ENCODE results near the gene RIN1.

RIN1 gene

GRCh38 chr11:66366844-66367477, 30.7 kb upstream of the RIN1 start:
- DNase-seq: no peak
- no peak overlapping the region for H3K27ac ChIP-seq (ENCODE audit: insufficient read depth, low read length, poor library complexity, severe bottlenecking)
- H3K4me3 ChIP-seq (ENCODE audit: insufficient read depth, low read depth, low read length, poor library complexity, severe bottlenecking): no peak overlapping the region
- H3K27me3 ChIP-seq (replicated peaks; ENCODE audit: control insufficient read depth, insufficient read depth, low read length, poor library complexity, severe bottlenecking): no peaks in the 10 kb centered on the region
- H3K4me1 ChIP-seq (ENCODE audit: control insufficient read depth, insufficient read depth, low read length, poor library complexity, severe bottlenecking): peaks cover 1% of the 10 kb centered on the region
- no peaks in the 10 kb centered on the region for H3K9me3 ChIP-seq (ENCODE audit: control insufficient read depth, low read length)
- no peaks in the 10 kb centered on the region for H3K36me3 ChIP-seq (ENCODE audit: control insufficient read depth, insufficient read depth, low read length)

- Histone ChIP-seq H3K27me3 (replicated peaks; ENCODE audit: control insufficient read depth, insufficient read depth, low read length, poor library complexity, severe bottlenecking) (no peaks in the 10 kb centered on the region), H3K4me1 (ENCODE audit: control insufficient read depth, insufficient read depth, low read length, poor library complexity, severe bottlenecking) (no peaks in the 10 kb centered on the region), H3K9me3 (ENCODE audit: control insufficient read depth, low read length) (no peaks in the 10 kb centered on the region), H3K36me3 (ENCODE audit: control insufficient read depth, insufficient read depth, low read length) (no peaks in the 10 kb centered on the region), H3K27ac (ENCODE audit: insufficient read depth, low read length, poor library complexity, severe bottlenecking) (no peak overlapping the region), H3K4me3 (ENCODE audit: insufficient read depth, low read depth, low read length, poor library complexity, severe bottlenecking) (no peak overlapping the region)
- no peak for DNase-seq
Measured at GRCh38 chr11:66365711-66366619, 29.7 kb upstream of the RIN1 start.

- Histone ChIP-seq H3K36me3 (ENCODE audit: control insufficient read depth, insufficient read depth, low read length) (no peaks in the 10 kb centered on the region), H3K27ac (ENCODE audit: insufficient read depth, low read length, poor library complexity, severe bottlenecking) (no peak overlapping the region), H3K9me3 (ENCODE audit: control insufficient read depth, low read length) (no peaks in the 10 kb centered on the region), H3K4me1 (ENCODE audit: control insufficient read depth, insufficient read depth, low read length, poor library complexity, severe bottlenecking) (no peaks in the 10 kb centered on the region), H3K27me3 (replicated peaks; ENCODE audit: control insufficient read depth, insufficient read depth, low read length, poor library complexity, severe bottlenecking) (no peaks in the 10 kb centered on the region), H3K4me3 (ENCODE audit: insufficient read depth, low read depth, low read length, poor library complexity, severe bottlenecking) (no peak overlapping the region)
- DNase-seq: no peak
Measured at GRCh38 chr11:66365166-66365565, 28.9 kb upstream of the RIN1 start.

GRCh38 chr11:66363805-66364535, 27.7 kb upstream of the RIN1 start:
- no peaks in the 10 kb centered on the region for H3K4me1 ChIP-seq (ENCODE audit: control insufficient read depth, insufficient read depth, low read length, poor library complexity, severe bottlenecking)
- no peak overlapping the region for H3K4me3 ChIP-seq (ENCODE audit: insufficient read depth, low read depth, low read length, poor library complexity, severe bottlenecking)
- no peaks in the 10 kb centered on the region for H3K27me3 ChIP-seq (replicated peaks; ENCODE audit: control insufficient read depth, insufficient read depth, low read length, poor library complexity, severe bottlenecking)
- H3K9me3 ChIP-seq (ENCODE audit: control insufficient read depth, low read length): no peaks in the 10 kb centered on the region
- no peak overlapping the region for H3K27ac ChIP-seq (ENCODE audit: insufficient read depth, low read length, poor library complexity, severe bottlenecking)
- DNase-seq: peak; percentile 25 to 47 (median 39)
- no peaks in the 10 kb centered on the region for H3K36me3 ChIP-seq (ENCODE audit: control insufficient read depth, insufficient read depth, low read length)

GRCh38 chr11:66363187-66363601, 27.0 kb upstream of the RIN1 start:
- Histone ChIP-seq H3K4me1 (ENCODE audit: control insufficient read depth, insufficient read depth, low read length, poor library complexity, severe bottlenecking) (no peaks in the 10 kb centered on the region), H3K27me3 (replicated peaks; ENCODE audit: control insufficient read depth, insufficient read depth, low read length, poor library complexity, severe bottlenecking) (no peaks in the 10 kb centered on the region), H3K36me3 (ENCODE audit: control insufficient read depth, insufficient read depth, low read length) (no peaks in the 10 kb centered on the region), H3K9me3 (ENCODE audit: control insufficient read depth, low read length) (no peaks in the 10 kb centered on the region), H3K27ac (ENCODE audit: insufficient read depth, low read length, poor library complexity, severe bottlenecking) (no peak overlapping the region), H3K4me3 (ENCODE audit: insufficient read depth, low read depth, low read length, poor library complexity, severe bottlenecking) (no peak overlapping the region)
- DNase-seq: no peak

- no peak for DNase-seq
- Histone ChIP-seq H3K9me3 (ENCODE audit: control insufficient read depth, low read length) (no peaks in the 10 kb centered on the region), H3K4me1 (ENCODE audit: control insufficient read depth, insufficient read depth, low read length, poor library complexity, severe bottlenecking) (no peaks in the 10 kb centered on the region), H3K27me3 (replicated peaks; ENCODE audit: control insufficient read depth, insufficient read depth, low read length, poor library complexity, severe bottlenecking) (no peaks in the 10 kb centered on the region), H3K4me3 (ENCODE audit: insufficient read depth, low read depth, low read length, poor library complexity, severe bottlenecking) (no peak overlapping the region), H3K36me3 (ENCODE audit: control insufficient read depth, insufficient read depth, low read length) (no peaks in the 10 kb centered on the region), H3K27ac (ENCODE audit: insufficient read depth, low read length, poor library complexity, severe bottlenecking) (no peak overlapping the region)
Measured at GRCh38 chr11:66362481-66363147, 26.4 kb upstream of the RIN1 start.

GRCh38 chr11:66361502-66361941, 25.3 kb upstream of the RIN1 start:
- Histone ChIP-seq H3K9me3 (ENCODE audit: control insufficient read depth, low read length) (no peaks in the 10 kb centered on the region), H3K27me3 (replicated peaks; ENCODE audit: control insufficient read depth, insufficient read depth, low read length, poor library complexity, severe bottlenecking) (no peaks in the 10 kb centered on the region), H3K27ac (ENCODE audit: insufficient read depth, low read length, poor library complexity, severe bottlenecking) (no peak overlapping the region), H3K4me1 (ENCODE audit: control insufficient read depth, insufficient read depth, low read length, poor library complexity, severe bottlenecking) (no peaks in the 10 kb centered on the region), H3K4me3 (ENCODE audit: insufficient read depth, low read depth, low read length, poor library complexity, severe bottlenecking) (no peak overlapping the region), H3K36me3 (ENCODE audit: control insufficient read depth, insufficient read depth, low read length) (no peaks in the 10 kb centered on the region)
- no peak for DNase-seq

- Histone ChIP-seq H3K27me3 (replicated peaks; ENCODE audit: control insufficient read depth, insufficient read depth, low read length, poor library complexity, severe bottlenecking) (no peaks in the 10 kb centered on the region), H3K9me3 (ENCODE audit: control insufficient read depth, low read length) (no peaks in the 10 kb centered on the region), H3K36me3 (ENCODE audit: control insufficient read depth, insufficient read depth, low read length) (no peaks in the 10 kb centered on the region), H3K4me1 (ENCODE audit: control insufficient read depth, insufficient read depth, low read length, poor library complexity, severe bottlenecking) (no peaks in the 10 kb centered on the region), H3K4me3 (ENCODE audit: insufficient read depth, low read depth, low read length, poor library complexity, severe bottlenecking) (no peak overlapping the region), H3K27ac (ENCODE audit: insufficient read depth, low read length, poor library complexity, severe bottlenecking) (no peak overlapping the region)
- no peak for DNase-seq
Measured at GRCh38 chr11:66360406-66361073, 24.3 kb upstream of the RIN1 start.

- DNase-seq: no peak
- Histone ChIP-seq H3K27me3 (replicated peaks; ENCODE audit: control insufficient read depth, insufficient read depth, low read length, poor library complexity, severe bottlenecking) (no peaks in the 10 kb centered on the region), H3K9me3 (ENCODE audit: control insufficient read depth, low read length) (no peaks in the 10 kb centered on the region)
Measured at GRCh38 chr11:66359662-66360087, 23.4 kb upstream of the RIN1 start.

More at GRCh38 chr11:66359662-66360087, 23.4 kb upstream of the RIN1 start:
- Histone ChIP-seq H3K36me3 (ENCODE audit: control insufficient read depth, insufficient read depth, low read length) (no peaks in the 10 kb centered on the region), H3K27ac (ENCODE audit: insufficient read depth, low read length, poor library complexity, severe bottlenecking) (no peak overlapping the region), H3K4me3 (ENCODE audit: insufficient read depth, low read depth, low read length, poor library complexity, severe bottlenecking) (no peak overlapping the region), H3K4me1 (ENCODE audit: control insufficient read depth, insufficient read depth, low read length, poor library complexity, severe bottlenecking) (no peaks in the 10 kb centered on the region)

Measured in effector memory CD4-positive, alpha-beta T cell (primary cell).